ENCODE results near the gene HOTAIR.

HOTAIR gene

DNA sequence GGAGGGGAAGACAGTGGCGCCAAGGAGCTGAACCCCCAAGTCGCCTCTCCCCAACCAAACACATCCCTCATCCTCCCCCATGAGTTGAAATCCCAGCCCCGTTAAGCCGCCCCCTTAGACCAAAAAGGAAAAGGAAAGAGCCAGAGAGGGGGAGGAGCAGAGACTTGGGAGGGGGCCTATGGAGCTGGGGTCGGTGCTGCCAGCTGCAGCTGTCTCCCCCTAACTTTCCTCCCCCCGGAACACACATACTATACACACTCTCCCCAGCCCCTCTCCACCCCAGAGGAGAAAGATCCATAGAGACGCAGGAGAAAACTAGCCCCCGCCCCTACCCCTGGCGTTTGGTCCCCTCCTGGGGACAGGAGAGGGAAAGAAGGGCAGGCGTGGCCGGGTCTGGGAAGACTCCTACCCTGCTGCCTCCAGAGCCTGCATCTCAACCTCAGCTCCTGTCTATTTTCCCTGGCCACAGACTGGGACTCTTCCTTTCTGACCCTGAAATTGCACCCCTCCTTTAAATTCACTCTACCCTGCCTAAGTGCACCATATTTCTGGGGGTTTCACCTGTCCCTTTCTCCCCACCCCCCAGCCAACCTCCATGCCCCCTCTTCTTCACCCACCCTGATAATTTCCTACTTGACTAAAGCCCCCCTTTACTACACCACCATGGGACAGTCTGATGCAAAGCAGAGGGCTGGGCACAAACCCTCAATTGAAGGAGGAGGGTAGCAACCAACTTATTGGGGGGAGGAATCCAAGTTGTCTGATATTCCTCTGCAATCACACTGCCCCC is 23.6 kb upstream of the HOTAIR start:
- no peak for TF ChIP-seq CTCF (conservative IDR thresholded peaks at IDR 0.05; ENCODE audit: control insufficient read depth, insufficient read depth, low read depth, low read length)
- peak overlapping the region; percentile 84 for H3K4me3 ChIP-seq (ENCODE audit: control insufficient read depth, low read depth, low read length)
- DNase-seq (ENCODE audit: low read depth), result no peak

DNA sequence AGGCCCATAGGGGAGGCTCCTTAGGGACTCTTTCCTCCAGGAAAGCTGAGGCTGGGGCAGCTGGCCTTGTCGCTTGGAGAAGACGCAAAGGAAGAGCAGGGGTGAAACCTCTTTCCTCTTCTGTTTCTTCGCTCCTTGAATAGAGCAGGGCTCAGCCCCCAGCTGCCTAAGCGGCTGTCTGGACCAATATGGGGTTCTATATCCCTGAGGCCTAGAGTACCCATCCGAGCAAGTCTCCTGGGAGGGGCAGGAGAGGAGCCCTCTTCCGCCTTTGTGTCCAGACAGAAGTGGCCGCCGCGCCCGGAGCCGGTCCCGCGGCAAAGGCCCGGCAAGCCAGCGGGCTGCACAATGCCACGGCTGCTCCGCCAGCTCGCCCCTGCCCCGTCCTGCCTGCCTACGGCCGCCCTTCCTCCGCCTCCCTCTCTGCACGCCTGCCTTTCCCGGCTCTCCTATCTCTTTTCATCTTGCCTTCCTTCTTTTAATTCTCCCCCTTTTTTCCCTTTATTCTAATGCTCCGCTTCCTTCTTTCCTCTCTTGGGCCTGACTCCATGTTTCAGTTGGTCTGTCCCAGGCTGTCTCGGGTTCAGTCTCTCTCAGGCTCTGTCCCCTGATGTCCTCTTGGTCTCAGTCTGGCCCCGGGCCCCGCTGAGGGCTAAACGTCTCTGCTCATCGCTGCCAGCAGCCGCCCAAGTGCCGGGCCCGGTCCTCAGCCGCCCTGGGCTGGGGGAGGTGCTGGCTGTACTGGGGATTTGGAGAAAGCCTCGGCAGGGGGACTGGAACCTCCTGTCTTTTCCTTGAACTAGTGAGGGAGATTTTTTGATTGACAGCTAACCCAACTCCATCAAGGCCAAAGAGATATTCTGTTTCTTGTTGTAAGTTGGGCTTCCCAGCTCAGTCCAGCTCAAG is 22.7 kb upstream of the HOTAIR start:
- no peak for DNase-seq (ENCODE audit: low read depth)
- peak overlapping the region; percentile 3 for H3K4me3 ChIP-seq (ENCODE audit: control insufficient read depth, low read depth, low read length)
- TF ChIP-seq CTCF (conservative IDR thresholded peaks at IDR 0.05; ENCODE audit: control insufficient read depth, insufficient read depth, low read depth, low read length), result no peak

DNA sequence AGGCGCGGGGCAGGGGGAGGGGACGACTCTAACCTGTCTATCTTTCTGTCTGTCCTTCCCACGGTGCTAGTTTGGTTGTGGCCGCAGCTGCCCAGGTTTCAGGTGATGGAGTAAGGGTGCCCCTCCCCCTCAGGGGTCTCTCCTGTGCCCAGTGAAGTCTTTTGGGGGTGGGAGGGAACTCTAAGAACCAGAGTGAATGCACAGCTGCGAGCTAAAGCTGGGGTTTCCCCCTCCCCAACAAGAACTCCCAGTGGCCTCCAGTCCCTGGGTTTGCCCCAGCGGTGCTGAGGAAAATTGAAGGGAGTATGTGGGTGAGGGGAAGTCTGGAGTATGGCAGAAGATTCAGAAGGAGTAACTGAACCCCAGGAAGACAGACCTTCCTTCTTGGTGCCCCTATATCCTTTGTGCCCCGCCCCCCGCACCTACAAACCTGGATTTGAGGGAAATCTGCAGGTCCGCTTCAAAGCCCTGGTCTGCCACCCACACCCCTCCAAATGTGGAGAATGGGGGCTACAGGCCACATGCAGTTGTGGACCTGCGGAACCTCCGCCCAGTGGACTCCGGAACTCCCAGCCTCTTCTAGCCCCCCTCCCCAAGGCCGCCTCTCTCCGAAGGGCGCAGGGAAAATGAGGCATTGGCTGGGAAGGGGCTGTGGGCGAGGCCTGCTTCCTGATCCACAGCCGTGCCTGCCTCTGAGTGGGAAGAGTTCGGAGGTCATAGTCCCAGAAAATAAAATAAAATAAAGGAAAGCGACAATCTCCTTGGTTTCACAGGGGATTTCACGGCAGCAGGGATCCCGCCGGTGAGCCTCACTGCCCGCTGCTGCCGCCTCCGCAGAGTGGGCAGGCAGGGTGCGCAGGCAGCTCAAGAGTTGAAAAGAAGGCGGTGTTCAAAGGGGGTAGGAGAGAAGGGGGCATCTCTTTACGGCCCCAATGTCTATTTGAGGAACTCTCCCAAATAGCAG is 21.8 kb upstream of the HOTAIR start:
- peak overlapping the region; percentile 49 for H3K4me3 ChIP-seq (ENCODE audit: control insufficient read depth, low read depth, low read length)
- no peak for TF ChIP-seq CTCF (conservative IDR thresholded peaks at IDR 0.05; ENCODE audit: control insufficient read depth, insufficient read depth, low read depth, low read length)
- DNase-seq (ENCODE audit: low read depth), result no peak

DNA sequence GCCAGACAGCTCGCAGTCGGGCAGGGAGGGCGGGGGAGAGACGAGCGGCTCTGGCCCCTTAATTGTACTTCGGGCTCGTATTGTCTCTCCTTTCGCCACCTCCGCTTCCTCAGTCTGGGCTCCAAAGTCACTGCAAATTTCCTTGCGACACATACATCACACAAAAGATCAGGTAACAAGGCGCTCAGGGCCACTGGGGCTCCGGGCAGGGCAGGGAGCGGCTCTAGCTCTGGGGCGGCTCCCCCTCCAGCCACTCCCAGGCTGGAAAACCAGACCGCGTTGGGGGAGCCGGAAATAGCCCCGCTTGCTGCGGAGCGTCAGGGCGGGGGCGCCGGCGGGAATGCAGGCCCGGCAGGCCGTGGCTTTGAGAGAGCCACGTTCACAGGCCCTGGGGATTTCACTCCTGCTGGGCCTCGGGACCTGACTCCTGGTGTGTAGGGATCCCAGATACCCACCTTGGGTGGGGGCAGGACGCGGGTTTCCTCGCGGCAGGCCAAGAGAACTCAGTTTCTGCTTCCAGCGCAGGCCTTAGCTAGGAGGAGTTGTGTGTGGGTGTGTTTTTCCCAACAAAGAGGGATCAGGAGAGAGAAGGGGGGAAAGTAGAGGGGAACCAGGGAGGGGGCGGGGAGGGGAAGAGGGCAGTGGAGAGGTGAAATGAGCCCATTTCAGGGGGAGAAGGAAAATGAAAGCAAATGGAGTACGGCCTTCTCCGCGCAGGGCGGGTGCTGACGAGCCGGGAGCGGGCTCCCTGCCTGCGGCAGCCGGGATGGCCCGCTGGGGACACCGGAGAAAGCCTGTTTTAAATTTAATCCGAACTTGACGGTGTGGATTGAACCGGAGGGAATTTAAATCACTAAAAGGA is 20.9 kb upstream of the HOTAIR start:
- no peak for TF ChIP-seq CTCF (conservative IDR thresholded peaks at IDR 0.05; ENCODE audit: control insufficient read depth, insufficient read depth, low read depth, low read length)
- peak overlapping the region; percentile 49 for H3K4me3 ChIP-seq (ENCODE audit: control insufficient read depth, low read depth, low read length)
- DNase-seq (ENCODE audit: low read depth), result peak; percentile 51

DNA sequence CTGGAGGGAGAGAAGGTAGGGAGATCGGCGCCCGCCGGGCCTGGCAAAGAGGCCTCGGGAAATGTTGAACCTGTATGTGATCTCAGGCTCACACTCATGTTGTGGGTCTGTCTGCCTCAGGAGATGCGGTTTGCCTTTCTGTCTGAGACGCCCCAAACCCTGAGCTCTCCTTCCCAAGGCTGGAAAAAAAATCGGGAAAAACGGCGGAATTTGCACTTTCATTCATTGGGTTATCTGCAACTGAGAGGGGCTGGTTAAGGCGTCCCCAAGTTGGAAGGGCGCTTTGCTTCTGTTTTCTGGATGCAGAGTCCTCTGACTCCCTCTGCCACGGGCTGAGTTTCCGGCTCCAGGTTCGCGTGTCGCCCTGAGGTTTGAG is 20.2 kb upstream of the HOTAIR start:
- H3K4me3 ChIP-seq (ENCODE audit: control insufficient read depth, low read depth, low read length), result peak overlapping the region; percentile 49
- no peak for DNase-seq (ENCODE audit: low read depth)

More for the DNA sequence above, 20.2 kb upstream of the HOTAIR start:
- TF ChIP-seq CTCF (conservative IDR thresholded peaks at IDR 0.05; ENCODE audit: control insufficient read depth, insufficient read depth, low read depth, low read length), result no peak
